Immature natural killer cell (primary cell): ENCODE results near the gene GPR171. TPM values are rescaled to one million over a fixed set of nuclear protein-coding genes. Genes with fewer than 3 reads are reported as not detected.
"Not testable (repeated sequence)": the region's sequence is repeated elsewhere in the genome, so short reads cannot be mapped to it uniquely, and the experiment has no call there.

Source experiments
- DNase-seq, 3 donors: peaks; one replicate each; pipeline ENCODE4 v3.0.0; 2022; ENCODE audit warnings: mixed read lengths in 1 of 3
- H3K27ac Mint-ChIP-seq, 6 donors: one replicate each; pipeline ENCODE4 v1.8.0; 2020; ENCODE audit warnings: mixed read lengths in 6 of 6, mild to moderate bottlenecking in 5 of 6, inconsistent platforms in 4 of 6, moderate library complexity in 3 of 6
- H3K27me3 Mint-ChIP-seq, 3 donors: one replicate each; pipeline ENCODE4 v1.8.0; 2020 to 2021; ENCODE audit warnings: low read depth in 3 of 3, mild to moderate bottlenecking in 3 of 3, mixed read lengths in 3 of 3, moderate library complexity in 3 of 3, inconsistent platforms in 1 of 3
- H3K36me3 Mint-ChIP-seq, 3 donors: one replicate each; pipeline ENCODE4 v1.8.0; 2020; ENCODE audit warnings: mixed read lengths in 3 of 3, inconsistent platforms in 2 of 3, mild to moderate bottlenecking in 2 of 3
- H3K4me1 Mint-ChIP-seq, 2 donors: one replicate each; pipeline ENCODE4 v1.8.0; 2020; ENCODE audit warnings: inconsistent platforms in 2 of 2, mild to moderate bottlenecking in 2 of 2, mixed read lengths in 2 of 2, moderate library complexity in 1 of 2
- H3K4me3 Mint-ChIP-seq, 5 donors: one replicate each; pipeline ENCODE4 v1.8.0; 2020; ENCODE audit warnings: mild to moderate bottlenecking in 5 of 5, mixed read lengths in 5 of 5, inconsistent platforms in 3 of 5, moderate library complexity in 3 of 5
- H3K9me3 Mint-ChIP-seq, 6 donors: one replicate each; pipeline ENCODE4 v1.8.0; 2020; ENCODE audit warnings: mild to moderate bottlenecking in 6 of 6, mixed read lengths in 6 of 6, inconsistent platforms in 4 of 6, moderate library complexity in 3 of 6
- polyA plus RNA-seq, 3 donors: library from polyadenylated mRNA; unstranded; fragments of 300-500 nt; fragmentation: Illumina TruSeq; gene quantifications; one replicate each; pipeline ENCODE4 v1.2.3, GENCODE V29; 2021

The GPR171 gene
- polyA plus RNA-seq: 10 to 100 TPM in 2 of 3 donors, 1 to 10 TPM in 1; 9.3 to 16.5 (median 13.5) TPM

- DNase-seq: peak; percentile 68 to 79 (median 68)
- Mint-ChIP-seq H3K9me3 (no peaks in the 10 kb centered on the region), H3K27ac (peak within 1 kb of the TSS; percentile 86 to 96 (median 92)), H3K36me3 (peaks cover 0 to 13% (median 3%) of the 10 kb centered on the region in 3 donors), H3K27me3 (peaks cover 0 to 10% (median 5%) of the 10 kb centered on the region in 3 donors), H3K4me3 (peak within 1 kb of the TSS; percentile 39 to 82 (median 67)), H3K4me1 (peaks cover 66 to 68% of the 10 kb centered on the region in 2 donors)
These were observed at the start of gene GPR171 for GRCh38 chr3:151203051-151203420. GPR171 (minus strand) TSS chr3:151203216; CDS start chr3:151199386, 3,830 bp downstream.

GRCh38 chr3:151248772-151249337, 45.8 kb upstream of the GPR171 start:
- DNase-seq: no peak
- no peak overlapping the region for H3K27ac Mint-ChIP-seq
- no peak overlapping the region for H3K4me3 Mint-ChIP-seq
- H3K4me1 Mint-ChIP-seq: no peaks in the 10 kb centered on the region
- H3K27me3 Mint-ChIP-seq: no peaks in the 10 kb centered on the region
- H3K9me3 Mint-ChIP-seq: no peaks in the 10 kb centered on the region
- H3K36me3 Mint-ChIP-seq: no peaks in the 10 kb centered on the region

GRCh38 chr3:151242006-151242405, 39.0 kb upstream of the GPR171 start:
- not testable (repeated sequence) for H3K4me3 Mint-ChIP-seq, H3K27me3 Mint-ChIP-seq, H3K9me3 Mint-ChIP-seq, H3K4me1 Mint-ChIP-seq, H3K27ac Mint-ChIP-seq, H3K36me3 Mint-ChIP-seq, DNase-seq

- peaks cover 12 to 13% of the 10 kb centered on the region in 2 donors for H3K4me1 Mint-ChIP-seq
- H3K4me3 Mint-ChIP-seq: no peak overlapping the region
- H3K27me3 Mint-ChIP-seq: peaks cover 2 to 6% (median 6%) of the 10 kb centered on the region in 3 donors
- DNase-seq: no peak
- H3K9me3 Mint-ChIP-seq: no peaks in the 10 kb centered on the region
- no peak overlapping the region for H3K27ac Mint-ChIP-seq
- peaks cover 0 to 3% (median 0%) of the 10 kb centered on the region in 3 donors for H3K36me3 Mint-ChIP-seq
These were observed 33.7 kb upstream of the GPR171 start for GRCh38 chr3:151236736-151237135.

- H3K36me3 Mint-ChIP-seq: peaks cover 0 to 3% (median 0%) of the 10 kb centered on the region in 3 donors
- H3K9me3 Mint-ChIP-seq: no peaks in the 10 kb centered on the region
- DNase-seq: no peak
- no peak overlapping the region for H3K27ac Mint-ChIP-seq
- H3K27me3 Mint-ChIP-seq: peaks cover 2 to 7% (median 4%) of the 10 kb centered on the region in 3 donors
- peaks cover 12 to 15% of the 10 kb centered on the region in 2 donors for H3K4me1 Mint-ChIP-seq
- H3K4me3 Mint-ChIP-seq: no peak overlapping the region
These were observed 33.3 kb upstream of the GPR171 start for GRCh38 chr3:151236316-151236715.

GRCh38 chr3:151234825-151235224, 31.8 kb upstream of the GPR171 start:
- peak overlapping the region in 3 of 6 donors; percentile 26 to 51 (median 46) for H3K27ac Mint-ChIP-seq
- no peaks in the 10 kb centered on the region for H3K9me3 Mint-ChIP-seq
- peak; percentile 19 to 31 (median 29) for DNase-seq
- H3K36me3 Mint-ChIP-seq: peaks cover 0 to 3% (median 0%) of the 10 kb centered on the region in 3 donors
- H3K27me3 Mint-ChIP-seq: peaks cover 4 to 9% (median 4%) of the 10 kb centered on the region in 3 donors
- peak overlapping the region in 2 of 5 donors; percentile 3 to 30 for H3K4me3 Mint-ChIP-seq
- H3K4me1 Mint-ChIP-seq: peaks cover 19 to 23% of the 10 kb centered on the region in 2 donors

- no peak for DNase-seq
These were observed 30.0 kb upstream of the GPR171 start for GRCh38 chr3:151232991-151233390.

GRCh38 chr3:151232403-151232802, 29.4 kb upstream of the GPR171 start:
- H3K9me3 Mint-ChIP-seq, H3K4me3 Mint-ChIP-seq, H3K27ac Mint-ChIP-seq, DNase-seq, H3K36me3 Mint-ChIP-seq: not testable (repeated sequence)
- peaks cover 31 to 36% of the 10 kb centered on the region in 2 donors for H3K4me1 Mint-ChIP-seq
- peaks cover 0 to 12% (median 4%) of the 10 kb centered on the region in 3 donors for H3K27me3 Mint-ChIP-seq

More at GRCh38 chr3:151232991-151233390, 30.0 kb upstream of the GPR171 start:
- Mint-ChIP-seq H3K9me3 (no peaks in the 10 kb centered on the region), H3K4me1 (peaks cover 26 to 30% of the 10 kb centered on the region in 2 donors), H3K27me3 (peaks cover 0 to 12% (median 4%) of the 10 kb centered on the region in 3 donors), H3K4me3 (no peak overlapping the region), H3K36me3 (no peaks in the 10 kb centered on the region), H3K27ac (no peak overlapping the region)

- peak in 1 of 3 donors; percentile 31 for DNase-seq
- Mint-ChIP-seq H3K9me3 (no peaks in the 10 kb centered on the region), H3K4me1 (peaks cover 41 to 45% of the 10 kb centered on the region in 2 donors), H3K27me3 (peaks cover 0 to 12% (median 4%) of the 10 kb centered on the region in 3 donors), H3K36me3 (no peaks in the 10 kb centered on the region), H3K27ac (peak overlapping the region in 4 of 6 donors; percentile 2 to 71 (median 36)), H3K4me3 (peak overlapping the region in 4 of 5 donors; percentile 7 to 73 (median 44))
These were observed 27.6 kb upstream of the GPR171 start for GRCh38 chr3:151230646-151231045.

- no peak overlapping the region for H3K4me3 Mint-ChIP-seq
- no peaks in the 10 kb centered on the region for H3K36me3 Mint-ChIP-seq
- no peaks in the 10 kb centered on the region for H3K9me3 Mint-ChIP-seq
- no peak for DNase-seq
- peak overlapping the region in 2 of 6 donors; percentile 37 to 77 for H3K27ac Mint-ChIP-seq
- H3K27me3 Mint-ChIP-seq: peaks cover 0 to 9% (median 4%) of the 10 kb centered on the region in 3 donors
- H3K4me1 Mint-ChIP-seq: peaks cover 48 to 57% of the 10 kb centered on the region in 2 donors
These were observed 25.6 kb upstream of the GPR171 start for GRCh38 chr3:151228666-151229040.

GRCh38 chr3:151227807-151228665, 25.0 kb upstream of the GPR171 start:
- H3K36me3 Mint-ChIP-seq: no peaks in the 10 kb centered on the region
- peaks cover 53 to 62% of the 10 kb centered on the region in 2 donors for H3K4me1 Mint-ChIP-seq
- peaks cover 0 to 7% (median 3%) of the 10 kb centered on the region in 3 donors for H3K27me3 Mint-ChIP-seq
- peak; percentile 75 to 81 (median 75) for DNase-seq
- peak overlapping the region in 2 of 5 donors; percentile 19 to 21 for H3K4me3 Mint-ChIP-seq
- H3K9me3 Mint-ChIP-seq: no peaks in the 10 kb centered on the region
- peak overlapping the region in 4 of 6 donors; percentile 11 to 77 (median 39) for H3K27ac Mint-ChIP-seq

GRCh38 chr3:151227266-151227806, 24.3 kb upstream of the GPR171 start:
- peaks cover 0 to 6% (median 2%) of the 10 kb centered on the region in 3 donors for H3K36me3 Mint-ChIP-seq
- peak overlapping the region in 4 of 6 donors; percentile 11 to 52 (median 20) for H3K27ac Mint-ChIP-seq
- H3K4me3 Mint-ChIP-seq: peak overlapping the region in 2 of 5 donors; percentile 19 to 21
- no peaks in the 10 kb centered on the region for H3K9me3 Mint-ChIP-seq
- H3K27me3 Mint-ChIP-seq: peaks cover 0 to 7% (median 3%) of the 10 kb centered on the region in 3 donors
- peak in 1 of 3 donors; percentile 24 for DNase-seq
- H3K4me1 Mint-ChIP-seq: peaks cover 55 to 62% of the 10 kb centered on the region in 2 donors

GRCh38 chr3:151226825-151227224, 23.8 kb upstream of the GPR171 start:
- no peaks in the 10 kb centered on the region for H3K9me3 Mint-ChIP-seq
- no peak for DNase-seq
- H3K27ac Mint-ChIP-seq: no peak overlapping the region
- H3K4me3 Mint-ChIP-seq: no peak overlapping the region
- peaks cover 0 to 7% (median 3%) of the 10 kb centered on the region in 3 donors for H3K27me3 Mint-ChIP-seq
- H3K36me3 Mint-ChIP-seq: peaks cover 0 to 7% (median 7%) of the 10 kb centered on the region in 3 donors
- H3K4me1 Mint-ChIP-seq: peaks cover 58 to 62% of the 10 kb centered on the region in 2 donors
